ENCODE data around the gene PXK.

DNA sequence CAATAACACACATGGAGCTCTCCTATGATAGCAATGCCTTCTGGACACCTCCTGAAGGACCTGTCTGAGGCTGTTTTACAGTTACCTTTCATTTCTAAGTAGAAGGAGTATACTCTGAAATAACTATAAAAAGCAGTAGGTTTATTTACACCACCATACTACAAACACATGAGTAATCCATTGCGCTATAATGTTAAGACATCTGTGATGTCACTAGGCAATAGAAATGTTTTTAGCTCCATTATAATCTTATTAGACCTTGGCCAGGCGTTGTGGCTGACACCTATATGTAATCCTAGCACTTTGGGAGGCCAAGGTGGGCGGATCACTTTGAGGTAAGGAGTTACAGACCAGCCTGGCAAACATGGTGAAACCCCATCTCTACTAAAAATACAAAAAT is 24.7 kb downstream of the PXK start:
- TF ChIP-seq POLR2A (IDR thresholded peaks at IDR 0.05; ENCODE audit: extremely low read depth, insufficient read length) = no peak
- TF ChIP-seq, protein P1, sequence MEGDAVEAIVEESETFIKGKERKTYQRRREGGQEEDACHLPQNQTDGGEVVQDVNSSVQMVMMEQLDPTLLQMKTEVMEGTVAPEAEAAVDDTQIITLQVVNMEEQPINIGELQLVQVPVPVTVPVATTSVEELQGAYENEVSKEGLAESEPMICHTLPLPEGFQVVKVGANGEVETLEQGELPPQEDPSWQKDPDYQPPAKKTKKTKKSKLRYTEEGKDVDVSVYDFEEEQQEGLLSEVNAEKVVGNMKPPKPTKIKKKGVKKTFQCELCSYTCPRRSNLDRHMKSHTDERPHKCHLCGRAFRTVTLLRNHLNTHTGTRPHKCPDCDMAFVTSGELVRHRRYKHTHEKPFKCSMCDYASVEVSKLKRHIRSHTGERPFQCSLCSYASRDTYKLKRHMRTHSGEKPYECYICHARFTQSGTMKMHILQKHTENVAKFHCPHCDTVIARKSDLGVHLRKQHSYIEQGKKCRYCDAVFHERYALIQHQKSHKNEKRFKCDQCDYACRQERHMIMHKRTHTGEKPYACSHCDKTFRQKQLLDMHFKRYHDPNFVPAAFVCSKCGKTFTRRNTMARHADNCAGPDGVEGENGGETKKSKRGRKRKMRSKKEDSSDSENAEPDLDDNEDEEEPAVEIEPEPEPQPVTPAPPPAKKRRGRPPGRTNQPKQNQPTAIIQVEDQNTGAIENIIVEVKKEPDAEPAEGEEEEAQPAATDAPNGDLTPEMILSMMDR (IDR thresholded peaks at IDR 0.05; ENCODE audit: low read depth, low read length) = no peak
